Hematopoietic multipotent progenitor cell treated with erythropoietin and hydrocortisone succinate and interleukin-3 and kit ligand, for 15 days (in vitro differentiated cells): ENCODE measurements around the gene RRP8.

ENCODE experiments used
- DNase-seq: peaks from one replicate; pipeline ENCODE4 v3.0.0-alpha.2; 2015; ENCODE audit warnings: low spot score

RRP8 gene

DNA sequence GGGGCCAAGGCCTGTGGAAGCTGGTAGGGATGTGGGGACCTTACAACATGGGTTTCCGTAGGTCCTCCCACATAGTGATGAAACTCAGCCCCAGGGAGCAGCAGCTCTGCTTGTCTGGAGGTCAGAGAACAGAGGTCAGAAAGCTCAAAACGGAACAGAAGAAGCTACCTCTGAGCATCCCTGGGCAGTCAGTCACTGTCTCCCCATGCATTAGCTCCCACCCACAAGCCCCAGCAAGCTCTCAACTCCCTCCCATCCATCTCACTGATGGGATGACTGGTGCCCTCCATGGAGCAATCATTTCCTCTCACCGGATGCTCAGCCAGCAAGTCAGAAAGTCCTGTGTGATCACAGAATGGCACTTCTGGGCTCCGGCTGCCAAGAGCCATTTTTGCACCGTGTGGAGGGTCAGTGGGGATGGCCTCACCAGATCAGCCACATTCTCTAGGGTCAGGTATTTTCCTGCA is 13.9 kb upstream of the RRP8 start:
- no peak for DNase-seq

DNA sequence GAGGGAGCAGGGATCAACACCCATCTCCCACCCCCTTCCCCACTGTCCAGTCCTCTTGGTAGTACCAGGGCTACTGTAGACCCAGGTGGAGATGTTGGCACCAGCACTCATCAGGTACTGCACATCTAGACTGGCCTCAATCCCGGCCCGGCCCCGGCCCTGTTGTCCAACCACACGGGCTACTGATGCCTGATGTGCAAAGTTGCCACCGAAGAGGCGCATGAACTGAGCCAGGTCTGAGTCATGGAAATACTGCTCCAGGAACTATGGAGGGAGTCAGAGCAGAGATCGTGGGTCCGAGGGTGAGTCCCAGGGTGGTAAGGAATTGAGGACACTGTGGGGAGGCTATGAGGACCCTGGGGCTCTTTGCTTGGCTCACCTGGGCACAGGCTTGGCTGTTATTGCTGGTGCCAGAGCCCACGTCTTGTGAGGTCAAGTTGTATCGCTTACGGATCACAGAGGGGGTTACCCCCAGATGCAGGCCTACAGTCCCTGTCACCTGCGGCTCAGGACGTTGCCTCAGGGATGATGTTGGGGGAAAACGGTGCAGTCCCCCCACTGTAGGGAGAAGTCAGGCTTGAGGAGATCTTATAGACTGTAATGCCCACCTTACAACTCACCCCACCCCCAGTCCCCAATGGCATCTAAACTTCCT is 13.3 kb upstream of the RRP8 start:
- no peak for DNase-seq

DNA sequence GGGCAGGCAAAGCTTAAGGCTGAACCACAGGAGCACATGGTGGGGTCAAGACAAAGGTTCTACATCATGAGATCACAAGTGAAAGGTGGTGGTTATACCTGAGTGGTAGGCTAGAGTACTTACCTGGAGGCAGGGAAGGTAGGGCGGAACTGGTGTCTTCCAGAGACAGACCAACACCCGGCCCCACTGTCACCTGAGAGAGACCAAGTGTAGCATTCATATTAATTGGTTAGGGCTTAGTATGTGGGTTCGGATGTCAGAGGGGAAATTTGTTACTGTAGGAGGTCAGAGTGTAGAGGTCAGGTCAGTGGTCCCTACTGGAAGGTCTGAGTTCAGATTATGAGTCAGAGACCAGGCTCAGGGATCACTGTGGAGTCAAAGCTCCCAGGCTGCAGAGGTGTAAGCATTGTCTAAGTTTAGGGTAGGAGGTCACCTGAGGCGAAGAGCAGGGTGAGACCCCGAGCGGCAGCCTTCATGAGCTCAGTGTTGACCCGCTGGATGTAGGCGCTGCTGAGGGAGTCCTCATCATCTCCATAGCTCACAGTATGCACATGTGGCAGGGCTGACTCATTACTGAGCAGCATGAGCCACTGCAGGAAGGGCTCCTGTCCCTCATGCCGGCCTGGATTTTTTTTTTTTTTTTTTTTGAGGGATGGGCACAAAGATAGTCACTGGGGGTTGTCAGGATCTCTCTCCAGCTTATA is 12.6 kb upstream of the RRP8 start:
- DNase-seq, result no peak

DNA sequence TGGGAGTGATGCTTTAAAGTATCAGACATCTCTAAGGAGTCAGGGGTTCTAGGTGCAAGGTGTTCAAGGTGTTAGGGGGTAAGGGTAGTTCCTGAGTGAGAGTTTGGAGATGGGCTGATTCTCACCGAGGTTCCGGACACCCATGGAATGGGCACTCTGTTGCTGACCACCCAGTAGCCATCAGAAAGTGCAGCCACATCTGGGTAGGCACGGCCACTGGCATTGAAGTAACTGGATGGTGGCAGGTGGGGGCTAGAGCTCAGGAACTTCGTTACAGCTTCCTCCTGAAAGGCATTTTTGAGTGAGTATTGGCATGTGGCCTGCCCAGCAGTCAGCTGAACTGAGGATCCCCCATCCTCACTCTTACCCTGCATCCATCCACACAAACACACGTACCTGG is 11.6 kb upstream of the RRP8 start:
- DNase-seq, result no peak

DNA sequence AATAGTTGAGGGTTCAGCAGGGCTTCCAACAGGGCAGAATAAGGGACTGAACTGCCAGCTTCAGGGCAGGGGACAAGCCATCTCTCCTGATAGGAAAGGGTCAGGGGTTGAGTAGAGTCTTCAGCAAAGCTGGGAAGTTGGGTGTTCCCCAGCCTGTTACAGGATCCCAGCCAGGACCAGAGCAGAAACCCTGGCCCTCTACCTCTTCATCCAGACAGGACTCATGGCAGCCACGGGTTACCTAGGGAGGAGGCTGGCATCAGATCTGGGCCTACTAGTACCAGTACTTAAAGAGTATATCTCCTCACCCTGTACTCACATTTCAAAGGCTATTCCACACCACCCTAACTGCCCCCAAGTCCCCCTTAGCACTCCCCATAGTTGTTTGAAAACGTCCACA is 11.0 kb upstream of the RRP8 start:
- DNase-seq, result no peak

DNA sequence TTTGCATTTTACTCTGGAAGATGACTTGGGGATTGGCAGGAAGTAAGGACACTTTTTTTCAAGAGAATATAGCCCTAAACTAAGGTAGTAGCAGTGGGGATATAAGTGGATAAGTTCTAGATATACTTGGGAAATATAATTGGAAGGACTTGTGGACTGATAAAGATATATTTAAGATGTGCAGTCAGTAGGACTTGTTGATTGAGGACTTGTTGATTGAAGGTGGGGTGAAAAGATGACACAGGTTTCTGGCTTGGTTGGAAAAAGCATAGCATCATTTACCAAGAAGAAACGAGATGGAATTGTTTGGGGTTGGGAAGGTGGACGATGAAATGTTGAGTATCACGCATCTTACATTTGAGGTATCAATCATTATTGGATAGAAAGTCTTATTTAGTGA is 10.1 kb upstream of the RRP8 start:
- no peak for DNase-seq

DNA sequence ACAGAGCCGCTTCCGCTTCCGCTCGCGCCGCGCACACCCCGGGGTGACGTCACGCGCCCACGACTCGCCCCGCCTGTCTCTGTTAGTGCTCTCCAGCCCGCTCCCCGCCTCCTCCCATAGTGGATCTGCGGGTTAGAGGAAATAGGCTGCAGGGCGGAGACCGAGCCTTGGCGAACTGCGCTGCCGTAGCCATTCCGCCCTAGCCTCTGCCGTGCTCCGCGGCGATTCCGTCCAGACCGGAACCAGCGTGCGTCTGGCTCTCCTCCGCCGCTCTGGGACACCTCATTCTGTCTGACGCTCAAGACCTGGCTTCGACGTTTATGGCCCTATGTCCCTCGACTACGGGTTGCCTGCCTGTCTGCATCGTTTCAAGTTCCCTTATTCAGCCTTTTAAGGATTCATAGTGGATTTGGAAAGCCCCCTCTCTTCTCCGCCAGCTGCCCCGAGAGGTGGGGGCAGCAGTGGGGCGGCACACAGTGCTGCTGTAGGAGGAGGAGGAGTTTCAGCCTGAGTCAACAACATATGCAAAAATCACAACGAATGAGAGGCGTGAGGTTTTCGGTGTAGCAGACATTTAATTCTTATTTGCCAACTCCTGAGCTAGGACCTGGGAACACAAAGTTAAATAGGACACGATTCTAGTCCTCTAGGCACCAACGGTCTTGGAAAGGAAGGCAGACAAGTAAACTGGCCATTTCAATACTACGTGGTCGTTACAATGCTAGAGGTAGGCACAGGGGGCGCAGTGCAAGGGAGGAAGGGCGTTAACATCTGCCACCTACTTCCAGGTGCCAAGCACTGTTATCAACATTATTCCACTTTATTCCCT is 9.0 kb upstream of the RRP8 start, which contains the start of gene TAF10:
Gene TAF10, minus strand, starts transcription at position 4 of the 829 bp plus-strand sequence. CDS start 27 bp downstream, outside the sequence.
- peak; percentile 95 for DNase-seq

DNA sequence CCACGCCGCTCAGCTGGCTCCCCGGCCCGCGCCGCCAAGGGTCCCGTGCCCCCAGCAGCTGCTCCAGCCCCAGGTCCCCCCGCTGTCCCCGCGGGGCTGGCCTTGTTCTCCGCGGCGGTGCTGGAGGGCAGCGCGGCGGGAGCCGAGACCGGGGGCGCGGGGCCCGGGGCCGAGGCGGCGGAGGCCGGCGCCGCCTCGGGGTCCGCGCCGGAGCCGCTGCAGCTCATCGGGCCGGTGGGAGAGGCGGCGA is 8.5 kb upstream of the RRP8 start:
- no peak for DNase-seq

DNA sequence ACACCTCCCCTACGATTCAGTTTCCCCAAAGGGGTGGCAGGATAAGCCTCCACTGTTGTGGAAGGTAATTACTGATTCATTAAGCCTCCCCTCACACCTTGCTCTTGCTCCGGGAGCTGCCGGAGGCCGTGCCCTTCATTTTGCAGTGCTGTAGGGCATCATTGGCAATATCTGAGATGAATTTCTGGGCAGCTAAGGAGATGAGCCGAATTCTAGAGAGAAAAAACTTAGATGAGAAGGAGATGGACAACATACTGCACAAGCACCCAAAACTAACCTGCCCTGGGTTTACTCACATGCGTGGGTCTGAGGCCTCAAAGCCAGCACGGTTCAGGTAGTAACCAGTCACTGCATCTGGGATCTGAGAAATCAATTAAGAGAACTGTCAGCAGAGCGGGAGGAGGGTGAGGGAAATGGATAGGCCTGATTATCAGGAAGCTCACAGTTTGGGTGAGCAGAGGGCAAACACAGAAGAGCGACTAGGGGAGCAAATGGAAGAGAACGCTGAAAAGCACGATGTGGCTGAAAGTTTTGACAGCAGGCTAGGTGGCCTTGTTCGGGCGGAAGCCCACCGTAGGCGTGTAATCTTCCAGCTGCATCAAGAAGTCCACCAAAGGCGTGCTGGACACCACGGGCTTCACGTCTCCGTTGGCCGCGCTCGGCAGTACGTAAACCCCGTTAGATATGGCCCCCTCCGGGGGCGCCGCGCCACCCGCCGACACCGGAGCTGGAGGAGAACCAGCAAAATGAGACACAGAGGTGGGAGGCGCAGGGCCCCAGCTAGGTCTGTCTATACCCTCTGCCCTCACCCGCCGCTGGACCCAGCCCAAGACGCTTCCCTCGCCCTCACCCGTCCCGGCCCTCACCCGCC is 7.9 kb upstream of the RRP8 start:
- peak; percentile 28 for DNase-seq

DNA sequence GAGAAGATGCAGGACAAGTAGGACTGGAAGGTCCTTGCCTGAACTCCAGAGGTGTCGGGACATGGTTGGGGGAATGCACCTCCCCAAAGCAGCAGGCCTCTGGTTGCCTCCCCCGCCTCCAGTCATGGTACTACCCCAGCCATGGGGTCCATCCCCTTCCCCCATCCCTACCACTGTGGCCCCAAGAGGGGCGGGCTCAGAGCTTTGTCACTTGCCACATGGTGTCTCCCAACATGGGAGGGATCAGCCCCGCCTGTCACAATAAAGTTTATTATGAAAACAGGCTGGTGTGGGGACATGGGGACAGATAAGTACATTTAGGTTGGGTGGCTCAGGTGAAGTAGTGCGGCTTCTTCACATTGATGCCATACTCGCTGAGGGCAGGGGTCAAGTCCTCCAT is 7.2 kb upstream of the RRP8 start:
- no peak for DNase-seq

DNA sequence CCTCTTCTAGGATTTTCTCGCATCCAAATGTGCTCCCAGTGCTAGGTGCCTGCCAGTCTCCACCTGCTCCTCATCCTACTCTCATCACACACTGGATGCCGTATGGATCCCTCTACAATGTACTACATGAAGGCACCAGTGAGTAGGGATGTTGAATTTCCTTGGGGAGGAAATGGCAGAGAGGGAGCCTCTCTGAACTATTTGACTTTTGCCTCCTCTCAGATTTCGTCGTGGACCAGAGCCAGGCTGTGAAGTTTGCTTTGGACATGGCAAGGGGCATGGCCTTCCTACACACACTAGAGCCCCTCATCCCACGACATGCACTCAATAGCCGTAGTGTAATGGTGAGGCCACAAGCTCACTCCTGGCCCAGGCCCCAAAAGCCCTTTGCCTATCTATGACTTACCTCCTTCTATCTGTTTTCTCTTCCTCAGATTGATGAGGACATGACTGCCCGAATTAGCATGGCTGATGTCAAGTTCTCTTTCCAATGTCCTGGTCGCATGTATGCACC is 6.1 kb upstream of the RRP8 start:
- no peak for DNase-seq

DNA sequence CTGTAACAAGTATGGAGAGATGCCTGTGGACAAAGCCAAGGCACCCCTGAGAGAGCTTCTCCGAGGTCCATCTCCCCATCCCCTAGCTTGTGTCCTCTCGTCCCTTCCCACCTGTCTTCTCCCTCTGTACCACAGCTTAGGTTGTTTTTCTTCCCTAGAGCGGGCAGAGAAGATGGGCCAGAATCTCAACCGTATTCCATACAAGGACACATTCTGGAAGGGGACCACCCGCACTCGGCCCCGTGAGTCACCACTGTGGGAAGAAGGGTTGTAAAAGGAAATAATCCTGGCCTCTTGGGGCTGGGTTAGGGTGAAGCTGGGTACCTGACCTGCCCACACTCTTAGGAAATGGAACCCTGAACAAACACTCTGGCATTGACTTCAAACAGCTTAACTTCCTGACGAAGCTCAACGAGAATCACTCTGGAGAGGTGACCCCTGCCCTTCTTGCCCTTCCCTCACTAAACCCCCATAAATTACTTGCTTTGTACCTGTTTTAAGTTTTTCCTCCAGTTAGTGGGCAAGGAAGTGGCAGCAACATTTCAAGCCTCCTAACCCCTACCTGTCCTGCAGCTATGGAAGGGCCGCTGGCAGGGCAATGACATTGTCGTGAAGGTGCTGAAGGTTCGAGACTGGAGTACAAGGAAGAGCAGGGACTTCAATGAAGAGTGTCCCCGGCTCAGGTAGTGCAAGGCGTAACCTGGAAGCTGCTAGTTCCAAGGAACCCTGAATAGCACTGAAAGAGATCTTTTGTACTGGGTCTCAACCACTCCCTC is 5.5 kb upstream of the RRP8 start:
- DNase-seq, result no peak

DNA sequence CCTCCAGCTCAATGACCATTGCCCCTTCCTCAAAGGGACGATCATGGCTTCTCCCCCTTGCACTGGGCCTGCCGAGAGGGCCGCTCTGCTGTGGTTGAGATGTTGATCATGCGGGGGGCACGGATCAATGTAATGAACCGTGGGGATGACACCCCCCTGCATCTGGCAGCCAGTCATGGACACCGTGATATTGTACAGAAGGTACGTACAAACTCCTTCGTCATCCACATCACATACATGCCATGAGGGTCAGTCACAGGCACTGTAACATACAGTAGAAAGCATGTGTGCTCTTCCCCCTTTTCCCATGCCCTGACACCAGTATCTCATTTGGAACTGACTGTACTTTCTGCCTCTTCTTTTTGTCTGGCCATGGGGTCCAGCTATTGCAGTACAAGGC is 4.6 kb upstream of the RRP8 start:
- DNase-seq, result no peak

DNA sequence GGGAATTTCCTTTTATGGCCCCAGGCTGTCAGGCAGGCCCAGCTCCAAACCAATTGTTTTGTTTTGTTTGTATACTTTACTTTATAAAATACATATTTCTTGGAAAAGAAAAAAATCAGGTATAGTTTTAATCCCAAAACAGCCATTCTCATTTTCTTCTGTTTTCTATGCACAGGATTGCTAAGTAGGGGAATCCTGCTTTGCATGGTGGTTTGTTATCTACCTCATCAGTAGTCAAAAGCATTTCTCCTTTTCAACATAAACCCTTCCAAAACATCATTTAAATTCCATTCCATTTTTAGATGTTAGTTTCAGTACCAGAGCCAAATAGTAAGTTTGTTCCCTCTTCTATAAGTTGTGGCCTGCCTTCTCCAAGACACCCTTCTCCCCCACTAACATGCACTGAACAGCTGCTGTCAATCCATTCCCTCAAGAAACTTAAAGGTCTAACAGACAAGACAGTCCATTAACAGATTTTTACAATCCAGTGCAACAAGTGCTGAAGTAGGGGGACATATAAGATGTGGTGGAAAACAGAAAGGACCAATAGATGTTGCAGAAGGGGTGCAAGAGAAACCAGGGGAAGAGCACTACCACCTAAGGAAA is 3.9 kb upstream of the RRP8 start:
- DNase-seq, result no peak

DNA sequence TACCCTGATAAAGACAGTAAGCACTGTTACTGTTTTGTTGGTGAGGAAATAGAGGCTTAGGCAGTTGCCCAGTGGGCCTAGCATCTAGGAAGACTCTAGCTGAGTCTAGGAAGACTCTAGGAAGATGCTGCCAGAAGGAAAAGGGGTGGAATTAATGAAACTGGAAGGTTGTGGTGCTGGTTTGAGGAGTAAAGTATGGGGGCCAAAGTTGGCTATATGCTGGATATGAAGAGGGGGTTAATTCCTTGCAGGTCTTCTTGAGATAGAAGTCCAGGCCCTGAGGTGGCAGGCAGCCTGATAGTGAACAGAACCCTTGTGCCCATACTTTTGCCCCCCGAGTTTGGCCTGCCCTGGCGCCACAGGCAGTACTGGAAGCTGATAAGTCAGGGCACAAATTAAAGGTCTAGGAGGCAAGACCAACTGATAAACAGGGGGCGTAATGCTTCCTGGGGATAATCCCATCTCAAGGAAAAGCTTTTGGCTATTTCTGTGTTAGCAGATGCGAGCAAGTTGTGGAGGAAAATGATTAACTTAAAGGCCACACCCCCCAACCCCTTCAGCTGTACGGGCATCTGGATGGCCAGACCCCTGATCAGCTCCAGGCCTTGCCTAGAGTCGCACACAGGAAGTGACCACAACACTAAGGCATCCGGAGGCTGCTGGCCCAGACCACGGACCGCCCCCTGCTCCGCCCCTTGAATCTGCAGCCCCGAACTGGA is 3.2 kb upstream of the RRP8 start:
- DNase-seq, result no peak

DNA sequence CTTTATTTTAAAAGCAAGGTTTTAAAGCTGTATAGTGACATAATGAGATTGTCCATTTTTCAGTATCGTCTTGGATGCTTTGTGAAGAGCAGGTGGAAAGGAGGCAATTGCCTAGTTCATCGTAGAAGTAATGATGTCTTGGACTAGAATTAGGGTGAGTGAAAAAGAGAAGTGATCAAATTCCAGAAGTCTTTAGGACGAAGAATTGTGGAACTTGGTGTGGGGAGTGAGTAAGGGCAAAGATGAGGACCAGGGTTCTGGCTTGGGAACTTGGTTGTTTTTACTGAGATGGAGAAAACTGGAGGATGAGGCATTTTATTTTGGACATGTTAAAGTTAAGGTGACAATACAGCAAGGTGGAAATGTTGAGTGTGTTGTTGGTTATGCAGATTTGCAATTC is 1.4 kb upstream of the RRP8 start:
- no peak for DNase-seq

DNA sequence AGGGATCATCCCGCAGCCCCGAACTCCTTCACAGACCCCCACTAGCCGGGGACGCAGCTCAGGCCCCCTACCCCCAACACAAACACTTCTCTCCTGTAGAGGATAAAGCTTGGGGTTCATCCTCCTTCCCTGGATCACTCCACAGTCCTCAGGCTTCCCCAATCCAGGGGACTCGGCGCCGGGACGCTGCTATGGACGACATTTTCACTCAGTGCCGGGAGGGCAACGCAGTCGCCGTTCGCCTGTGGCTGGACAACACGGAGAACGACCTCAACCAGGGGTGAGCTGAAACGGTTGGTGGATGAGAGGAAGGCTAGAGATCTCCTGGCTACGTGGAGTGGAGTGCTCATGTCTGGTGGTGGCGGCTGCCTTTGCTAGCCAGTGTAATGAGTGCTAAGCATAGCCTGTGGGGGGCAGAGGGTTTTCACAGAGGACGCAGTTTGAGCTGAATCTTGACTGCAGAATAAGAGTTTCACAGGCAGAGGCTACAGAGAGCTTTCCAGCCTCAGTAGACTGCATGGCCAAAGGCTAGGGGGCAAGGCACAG is 738 bp upstream of the RRP8 start:
- peak; percentile 58 for DNase-seq

DNA sequence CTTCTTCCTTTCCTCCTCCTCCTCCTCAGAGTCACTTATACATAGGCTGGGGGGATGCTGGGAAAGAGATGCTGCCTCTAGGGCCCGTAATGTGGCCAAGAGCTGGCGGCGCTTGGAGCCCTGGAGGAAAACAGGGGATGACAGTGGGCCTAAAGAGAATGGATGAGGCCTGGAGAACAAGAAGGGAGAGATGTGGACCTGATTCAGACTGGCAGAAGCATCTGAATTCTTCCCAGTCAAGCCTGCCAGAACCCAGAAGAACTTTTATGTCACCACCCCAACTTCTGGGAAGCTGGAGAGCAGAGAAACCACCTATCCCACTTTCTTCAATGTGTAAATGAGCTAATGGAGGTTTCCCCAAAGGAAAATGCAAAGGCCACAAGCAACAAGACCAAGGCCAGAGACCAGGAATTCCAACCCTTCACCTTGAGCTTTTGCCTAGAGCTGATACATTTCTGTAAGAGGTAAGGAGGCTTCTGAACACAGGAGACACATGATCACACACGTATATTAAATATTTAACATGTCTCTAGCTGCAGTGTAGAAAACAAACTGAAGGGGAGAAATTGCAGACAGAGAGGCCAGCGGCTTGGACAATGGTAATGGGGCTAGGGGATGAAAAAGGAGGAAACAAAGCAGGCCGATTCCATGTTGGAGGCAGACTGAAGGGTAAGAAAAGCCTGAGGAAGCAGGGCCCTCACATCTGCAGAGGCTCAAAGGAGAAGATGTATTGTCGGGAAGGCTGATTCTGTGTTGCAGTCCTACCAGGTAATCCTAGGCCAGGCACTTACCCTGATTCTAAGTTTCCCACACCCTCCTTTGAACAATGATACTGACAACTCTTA is 1.1 kb downstream of the RRP8 start:
- DNase-seq, result no peak

DNA sequence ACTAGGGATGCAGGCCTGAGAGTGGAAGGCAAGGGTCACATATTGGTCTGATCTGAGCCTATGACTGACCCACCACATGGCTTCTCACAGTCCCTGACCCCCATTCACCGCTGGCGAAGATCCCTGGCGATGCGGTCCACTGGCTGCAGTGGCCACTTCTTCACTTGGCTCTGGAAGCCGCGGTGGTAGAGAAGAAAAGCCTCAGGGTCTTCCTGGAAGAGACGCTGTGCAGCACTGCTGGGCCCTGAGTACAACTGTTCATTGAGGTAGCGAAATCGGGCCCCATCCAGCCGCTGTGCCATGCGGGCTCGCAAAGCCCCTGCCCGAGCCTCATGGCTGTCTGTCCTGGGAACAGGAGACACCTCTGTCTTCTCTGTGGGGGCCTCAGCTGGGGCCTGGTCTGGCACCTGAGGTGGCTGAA is 2.4 kb downstream of the RRP8 start:
- DNase-seq, result no peak
